H9 (cell line): ENCODE measurements around the gene GAL3ST2. TPM values are rescaled to one million over a fixed set of nuclear protein-coding genes. Genes with fewer than 3 reads are reported as not detected.

Experiments
- DNase-seq: peaks from one replicate; pipeline ENCODE4 v3.0.0-alpha.2; 2017
- H2AFZ ChIP-seq: one replicate; pipeline ENCODE4 v1.6.1; 2013; ENCODE audit warnings: mild to moderate bottlenecking, low read length, control low read depth, moderate library complexity
- H2AK5ac ChIP-seq: 2 replicates; pipeline ENCODE4 v1.6.1; 2013; ENCODE audit warnings: low read length, control low read depth, mixed read lengths; ENCODE audit not compliant: insufficient read length
- H2BK120ac ChIP-seq: one replicate; pipeline ENCODE4 v1.6.1; 2013; ENCODE audit warnings: low read depth, mild to moderate bottlenecking, low read length, control low read depth, inconsistent platforms; ENCODE audit not compliant: poor library complexity, severe bottlenecking
- H2BK12ac ChIP-seq: 2 replicates; pipeline ENCODE4 v1.6.1; 2013; ENCODE audit warnings: low read length, control low read depth, mixed read lengths, low read depth; ENCODE audit not compliant: insufficient read length
- H2BK15ac ChIP-seq: 2 replicates; pipeline ENCODE4 v1.6.1; 2013; ENCODE audit warnings: low read depth, low read length, control low read depth
- H2BK20ac ChIP-seq: one replicate; pipeline ENCODE4 v1.6.1; 2013; ENCODE audit warnings: low read depth, mild to moderate bottlenecking, low read length, control low read depth, inconsistent platforms; ENCODE audit not compliant: poor library complexity, severe bottlenecking
- H2BK5ac ChIP-seq: 2 replicates; pipeline ENCODE4 v1.6.1; 2013; ENCODE audit warnings: low read length, control low read depth, mixed read lengths; ENCODE audit not compliant: insufficient read length
- H3K14ac ChIP-seq: 2 replicates; pipeline ENCODE4 v1.6.1; 2013; ENCODE audit warnings: low read length, control low read depth; ENCODE audit not compliant: insufficient read depth
- H3K18ac ChIP-seq: 2 replicates; pipeline ENCODE4 v1.6.1; 2013; ENCODE audit warnings: low read depth, mild to moderate bottlenecking, mixed read lengths, low read length, control low read depth; ENCODE audit not compliant: insufficient read length
- H3K23ac ChIP-seq: 2 replicates; pipeline ENCODE4 v1.6.1; 2013; ENCODE audit warnings: low read length, control low read depth, mixed read lengths, low read depth; ENCODE audit not compliant: insufficient read length
- H3K23me2 ChIP-seq: 2 replicates; pipeline ENCODE4 v1.6.1; 2013; ENCODE audit warnings: low read depth, mild to moderate bottlenecking, mixed read lengths, low read length, control low read depth; ENCODE audit not compliant: insufficient read length, poor library complexity, severe bottlenecking
- H3K27ac ChIP-seq: 2 replicates; pipeline ENCODE4 v1.5.1; 2013; ENCODE audit warnings: low read length, control low read depth, mixed read lengths, low read depth; ENCODE audit not compliant: insufficient read length
- H3K27me3 ChIP-seq: 2 replicates; pipeline ENCODE4 v1.6.1; 2013; ENCODE audit warnings: low read length, control low read depth, inconsistent platforms; ENCODE audit not compliant: insufficient read depth
- H3K4ac ChIP-seq: 2 replicates; pipeline ENCODE4 v1.6.1; 2013; ENCODE audit warnings: low read depth, mild to moderate bottlenecking, control low read depth, inconsistent platforms, low read length, moderate library complexity
- H3K4me1 ChIP-seq: 2 replicates; pipeline ENCODE4 v1.6.1; 2013; ENCODE audit warnings: low read length, control low read depth, inconsistent platforms; ENCODE audit not compliant: insufficient read depth
- H3K4me2 ChIP-seq: 2 replicates; pipeline ENCODE4 v1.6.1; 2013; ENCODE audit warnings: low read length, control low read depth, mixed read lengths; ENCODE audit not compliant: insufficient read length, insufficient read depth
- H3K56ac ChIP-seq: 2 replicates; pipeline ENCODE4 v1.6.1; 2013; ENCODE audit warnings: low read depth, mild to moderate bottlenecking, mixed read lengths, low read length, control low read depth; ENCODE audit not compliant: insufficient read length
- H3K79me1 ChIP-seq: 2 replicates; pipeline ENCODE4 v1.6.1; 2013; ENCODE audit warnings: low read depth, mild to moderate bottlenecking, moderate library complexity, low read length, control low read depth, inconsistent platforms; ENCODE audit not compliant: insufficient read depth, poor library complexity, severe bottlenecking
- H3K79me2 ChIP-seq: 2 replicates; pipeline ENCODE4 v1.6.1; 2013; ENCODE audit warnings: low read length, control low read depth, inconsistent platforms; ENCODE audit not compliant: insufficient read depth
- H3K9ac ChIP-seq: 2 replicates; pipeline ENCODE4 v1.6.1; 2013; ENCODE audit warnings: low read length, control low read depth, mixed read lengths; ENCODE audit not compliant: insufficient read length; ENCODE audit errors: extremely low read depth
- H3K9me3 ChIP-seq: one replicate; pipeline ENCODE4 v1.6.1; 2013; ENCODE audit warnings: low read depth, low read length, inconsistent platforms; ENCODE audit not compliant: control insufficient read depth
- H3T11ph ChIP-seq: one replicate; pipeline ENCODE4 v1.6.1; 2013; ENCODE audit warnings: mild to moderate bottlenecking, low read length, control low read depth, inconsistent platforms
- H4K20me1 ChIP-seq: one replicate; pipeline ENCODE4 v1.6.1; 2013; ENCODE audit not compliant: control insufficient read depth, insufficient read length, insufficient read depth
- H4K5ac ChIP-seq: 2 replicates; pipeline ENCODE4 v1.6.1; 2013; ENCODE audit warnings: low read depth, mild to moderate bottlenecking, mixed read lengths, low read length, control low read depth; ENCODE audit not compliant: insufficient read length
- H4K8ac ChIP-seq: replicated peaks from 2 replicates; pipeline ENCODE4 v1.6.1; 2013; ENCODE audit warnings: low read length, control low read depth, mixed read lengths, low read depth; ENCODE audit not compliant: insufficient read length
- H4K91ac ChIP-seq: 2 replicates; pipeline ENCODE4 v1.6.1; 2013; ENCODE audit warnings: low read depth, mild to moderate bottlenecking, moderate library complexity, mixed read lengths, low read length, control low read depth; ENCODE audit not compliant: insufficient read length
- H3K27ac Mint-ChIP-seq, 3 experiments: 2 replicates in 2 of 3; 3 replicates in 1 of 3; pipeline ENCODE4 v1.8.0; 2020 to 2021; ENCODE audit warnings: mixed read lengths in 3 of 3, mild to moderate bottlenecking in 1 of 3, moderate library complexity in 1 of 3
- H3K27me3 Mint-ChIP-seq: 2 replicates; pipeline ENCODE4 v1.8.0; 2021; ENCODE audit warnings: low read depth, mild to moderate bottlenecking, moderate library complexity, mixed read lengths
- H3K36me3 Mint-ChIP-seq, 3 experiments: 2 replicates in 2 of 3; 3 replicates in 1 of 3; pipeline ENCODE4 v1.8.0; 2020 to 2021; ENCODE audit warnings: low read depth in 3 of 3, mixed read lengths in 3 of 3; ENCODE audit not compliant: insufficient read depth in 1 of 3
- H3K4me1 Mint-ChIP-seq, 2 experiments: 2 replicates each; pipeline ENCODE4 v1.8.0; 2020; ENCODE audit warnings: mixed read lengths in 2 of 2
- H3K4me3 Mint-ChIP-seq, 2 experiments: 2 replicates in 1 of 2; 3 replicates in 1 of 2; pipeline ENCODE4 v1.8.0; 2020 to 2021; ENCODE audit warnings: mild to moderate bottlenecking in 2 of 2, mixed read lengths in 2 of 2, moderate library complexity in 1 of 2
- H3K9me3 Mint-ChIP-seq, 2 experiments: 2 replicates in 1 of 2; 3 replicates in 1 of 2; pipeline ENCODE4 v1.8.0; 2020; ENCODE audit warnings: mild to moderate bottlenecking in 2 of 2, mixed read lengths in 2 of 2, moderate library complexity in 1 of 2
- CTCF ChIP-seq: fragments of 200-600 bp; sonication (generic); conservative IDR thresholded peaks from 3 replicates; pipeline ENCODE4 v1.8.0; 2021; ENCODE audit warnings: antibody characterized with exemption, mild to moderate bottlenecking
- WGBS: extraction: QIAGEN DNeasy Blood & Tissue Kit; methylation state at CpG from one replicate; pipeline ENCODE4 v1.1.7; 2013; ENCODE audit warnings: missing lambda C conversion rate, low lambda C conversion rate, mixed read lengths; ENCODE audit not compliant: insufficient read length; ENCODE audit errors: extremely low coverage; 5-methylcytosine and 5-hydroxymethylcytosine counted together
- total RNA-seq: library from RNA; stranded (reverse); gene quantifications from 2 replicates; pipeline ENCODE4 v1.2.1, GENCODE V29; 2021

GAL3ST2 gene
- total RNA-seq, 1 experiment from 2014 or later, result 0.33 TPM

DNA sequence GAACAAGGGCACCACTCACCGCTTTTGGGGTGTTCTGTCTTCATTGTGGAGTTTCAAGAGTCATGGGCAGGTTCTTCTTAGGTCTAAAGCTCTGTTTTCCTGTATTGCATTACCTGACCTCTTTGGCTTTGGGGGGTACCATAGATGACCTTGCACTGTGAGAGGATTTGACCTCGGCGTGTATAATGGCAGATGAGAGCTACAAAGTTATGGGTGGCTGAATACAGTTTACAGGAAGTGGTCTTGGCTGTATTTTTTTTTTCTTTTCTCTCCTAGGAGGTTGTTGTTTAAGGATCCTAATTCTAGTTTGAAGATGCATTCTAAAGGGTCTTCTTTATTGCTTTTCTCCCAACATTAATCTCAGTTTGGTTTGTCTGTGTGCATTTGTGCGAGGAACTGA is 11.5 kb downstream of the GAL3ST2 start:
- DNase-seq, result no peak
- Histone ChIP-seq H3K9me3 (no peaks in the 10 kb centered on the region), H2AK5ac (no peak overlapping the region), H3K4me1 (no peaks in the 10 kb centered on the region), H3K14ac (no peak overlapping the region), H4K5ac (no peak overlapping the region), H2BK120ac (no peak overlapping the region), H3K79me1 (no peaks in the 10 kb centered on the region), H3K23me2 (no peaks in the 10 kb centered on the region), H3K4ac (no peak overlapping the region), H3K4me2 (no peak overlapping the region), H2AFZ (no peak overlapping the region), H4K91ac (no peak overlapping the region), H4K8ac (no peak overlapping the region), H3K23ac (no peak overlapping the region), H3T11ph (no peak overlapping the region), H2BK5ac (no peak overlapping the region), H2BK20ac (no peak overlapping the region), H3K56ac (no peak overlapping the region), H3K79me2 (no peaks in the 10 kb centered on the region), H2BK15ac (no peak overlapping the region), H3K9ac (no peak overlapping the region), H3K27ac (no peak overlapping the region), H3K27me3 (no peaks in the 10 kb centered on the region), H2BK12ac (no peak overlapping the region), H4K20me1 (no peaks in the 10 kb centered on the region), H3K18ac (no peak overlapping the region)
- H3K36me3 Mint-ChIP-seq, result peaks cover 5 to 21% (median 19%) of the 10 kb centered on the region in 3 experiments
- H3K4me1 Mint-ChIP-seq, result peaks cover 8 to 11% of the 10 kb centered on the region in 2 experiments; a peak in 3 of 4 replicates
- H3K27ac Mint-ChIP-seq, result no peak overlapping the region
- H3K27me3 Mint-ChIP-seq, result peaks cover 24% of the 10 kb centered on the region
- no CpG with 5 or more reads among the region's 4 CpGs for whole genome bisulfite sequencing
- H3K4me3 Mint-ChIP-seq, result no peak overlapping the region
- H3K9me3 Mint-ChIP-seq, result peaks cover 42 to 52% of the 10 kb centered on the region in 2 experiments
- no peak for TF ChIP-seq CTCF
